Astrocyte (in vitro differentiated cells and primary cell): ENCODE data around the gene ISL2. TPM values are rescaled to one million over a fixed set of nuclear protein-coding genes. Genes with fewer than 3 reads are reported as not detected.
"Not testable (repeated sequence)": the region's sequence is repeated elsewhere in the genome, so short reads cannot be mapped to it uniquely, and the experiment has no call there.

Experiments
- DNase-seq: peaks from one replicate; pipeline ENCODE4 v3.0.0-alpha.2; 2010; ENCODE audit warnings: low read depth
- FAIRE-seq: peaks from 2 replicates; lab custom pipeline; 2011; peaks lifted over from hg19 to GRCh38; lab: Jason Lieb, UNC
- H2AFZ ChIP-seq: 2 replicates; pipeline ENCODE4 v1.6.0; 2012; ENCODE audit warnings: low read depth, low read length, inconsistent platforms
- H3K27ac ChIP-seq: 2 replicates; pipeline ENCODE4 v1.5.1; 2011; ENCODE audit warnings: low read depth, low read length, inconsistent platforms
- H3K27me3 ChIP-seq: 2 replicates; pipeline ENCODE4 v1.6.0; 2011; ENCODE audit warnings: low read length, inconsistent platforms; ENCODE audit not compliant: insufficient read depth
- H3K36me3 ChIP-seq: 2 replicates; pipeline ENCODE4 v1.5.1; 2011; ENCODE audit warnings: low read length, inconsistent platforms; ENCODE audit not compliant: insufficient read depth
- H3K4me1 ChIP-seq: 2 replicates; pipeline ENCODE4 v1.5.1; 2011; ENCODE audit warnings: low read length, inconsistent platforms; ENCODE audit not compliant: insufficient read depth
- H3K4me2 ChIP-seq: 2 replicates; pipeline ENCODE4 v1.6.0; 2012; ENCODE audit warnings: low read length, inconsistent platforms
- H3K4me3 ChIP-seq: 2 replicates; pipeline ENCODE4 v1.5.1; 2011; ENCODE audit warnings: low read depth, mild to moderate bottlenecking, low read length, inconsistent platforms; ENCODE audit not compliant: insufficient read depth
- H3K79me2 ChIP-seq: 2 replicates; pipeline ENCODE4 v1.6.0; 2012; ENCODE audit warnings: mild to moderate bottlenecking, low read length, inconsistent platforms; ENCODE audit not compliant: insufficient read depth
- H3K9ac ChIP-seq: 2 replicates; pipeline ENCODE4 v1.6.0; 2012; ENCODE audit warnings: mild to moderate bottlenecking, low read length, inconsistent platforms
- H3K9me3 ChIP-seq: 2 replicates; pipeline ENCODE4 v1.5.1; 2012; ENCODE audit warnings: low read depth, mild to moderate bottlenecking, low read length, inconsistent platforms; ENCODE audit not compliant: insufficient read depth
- H4K20me1 ChIP-seq: 2 replicates; pipeline ENCODE4 v1.6.0; 2012; ENCODE audit warnings: low read length, inconsistent platforms; ENCODE audit not compliant: insufficient read depth
- H3K27ac Mint-ChIP-seq: one replicate; pipeline ENCODE4 v1.8.0; 2021; ENCODE audit warnings: mild to moderate bottlenecking, mixed read lengths; ENCODE audit not compliant: unreplicated experiment
- H3K27me3 Mint-ChIP-seq: one replicate; pipeline ENCODE4 v1.8.0; 2021; ENCODE audit warnings: low read depth, mixed read lengths; ENCODE audit not compliant: unreplicated experiment
- H3K36me3 Mint-ChIP-seq: one replicate; pipeline ENCODE4 v1.8.0; 2021; ENCODE audit warnings: low read depth, mixed read lengths; ENCODE audit not compliant: unreplicated experiment
- H3K4me1 Mint-ChIP-seq: one replicate; pipeline ENCODE4 v1.8.0; 2021; ENCODE audit warnings: low read depth, mixed read lengths; ENCODE audit not compliant: unreplicated experiment
- H3K4me3 Mint-ChIP-seq: one replicate; pipeline ENCODE4 v1.8.0; 2021; ENCODE audit warnings: mild to moderate bottlenecking, moderate library complexity, mixed read lengths; ENCODE audit not compliant: unreplicated experiment
- H3K9me3 Mint-ChIP-seq: one replicate; pipeline ENCODE4 v1.8.0; 2021; ENCODE audit warnings: mild to moderate bottlenecking, mixed read lengths; ENCODE audit not compliant: unreplicated experiment
- CTCF ChIP-seq: IDR thresholded peaks from 2 replicates; pipeline ENCODE4 v1.5.1; 2011; ENCODE audit warnings: low read depth, mild to moderate bottlenecking, inconsistent platforms, low read length, moderate library complexity; ENCODE audit not compliant: insufficient read depth
- EZH2 ChIP-seq: IDR thresholded peaks from 2 replicates; pipeline ENCODE4 v1.6.1; 2012; ENCODE audit warnings: mild to moderate bottlenecking, low read length, inconsistent platforms; ENCODE audit not compliant: insufficient read depth
- total RNA-seq: library from RNA; stranded (reverse); gene quantifications from 2 replicates; pipeline ENCODE4 v1.2.1, GENCODE V29; 2021

Gene ISL2
- total RNA-seq, 1 donor from 2014 or later, result 2.1 TPM

- no peak overlapping the region for H3K27ac Mint-ChIP-seq
- H3K79me2 ChIP-seq, result peaks cover 87% of the 10 kb centered on the region
- no peak overlapping the region for H3K4me3 Mint-ChIP-seq
- no peaks in the 10 kb centered on the region for H3K4me1 Mint-ChIP-seq
- DNase-seq (no peak), FAIRE-seq (no peak)
- H3K4me3 ChIP-seq, result no peak overlapping the region
- H2AFZ ChIP-seq, result no peak overlapping the region
- H3K27ac ChIP-seq, result no peak overlapping the region
- no peaks in the 10 kb centered on the region for H3K36me3 ChIP-seq
- no peaks in the 10 kb centered on the region for H3K4me1 ChIP-seq
- no peak overlapping the region for H3K9ac ChIP-seq
- no peaks in the 10 kb centered on the region for H3K9me3 Mint-ChIP-seq
- no peaks in the 10 kb centered on the region for H3K27me3 ChIP-seq
- no peaks in the 10 kb centered on the region for H3K27me3 Mint-ChIP-seq
- H3K4me2 ChIP-seq, result no peak overlapping the region
- TF ChIP-seq CTCF, result no peak
- TF ChIP-seq EZH2, result no peak
- H4K20me1 ChIP-seq, result peaks cover 64% of the 10 kb centered on the region
- H3K9me3 ChIP-seq, result no peaks in the 10 kb centered on the region
- peaks cover 2% of the 10 kb centered on the region for H3K36me3 Mint-ChIP-seq
Observed at GRCh38 chr15:76296849-76297248, 39.7 kb upstream of the ISL2 start.

GRCh38 chr15:76297951-76298350 is 38.6 kb upstream of the ISL2 start:
- peaks cover 91% of the 10 kb centered on the region for H3K79me2 ChIP-seq

GRCh38 chr15:76298986-76299385 is 37.6 kb upstream of the ISL2 start:
- Histone ChIP-seq H3K9me3 (no peaks in the 10 kb centered on the region), H3K4me3 (no peak overlapping the region), H3K79me2 (peaks cover 91% of the 10 kb centered on the region), H3K9ac (no peak overlapping the region), H3K27me3 (no peaks in the 10 kb centered on the region), H3K27ac (no peak overlapping the region), H4K20me1 (peaks cover 78% of the 10 kb centered on the region), H3K4me2 (no peak overlapping the region), H3K4me1 (no peaks in the 10 kb centered on the region), H3K36me3 (no peaks in the 10 kb centered on the region), H2AFZ (no peak overlapping the region)
- TF ChIP-seq CTCF, result no peak
- FAIRE-seq (no peak), DNase-seq (no peak)
- peaks cover 2% of the 10 kb centered on the region for H3K36me3 Mint-ChIP-seq
- no peak overlapping the region for H3K4me3 Mint-ChIP-seq
- no peaks in the 10 kb centered on the region for H3K27me3 Mint-ChIP-seq
- H3K4me1 Mint-ChIP-seq, result no peaks in the 10 kb centered on the region
- no peak overlapping the region for H3K27ac Mint-ChIP-seq
- H3K9me3 Mint-ChIP-seq, result no peaks in the 10 kb centered on the region

More at GRCh38 chr15:76297951-76298350, 38.6 kb upstream of the ISL2 start:
- not testable (repeated sequence) for H3K27me3 ChIP-seq, H3K9ac ChIP-seq, H3K27ac Mint-ChIP-seq, H3K27me3 Mint-ChIP-seq, H3K27ac ChIP-seq, H3K4me3 ChIP-seq, H3K4me1 ChIP-seq, FAIRE-seq, H3K4me1 Mint-ChIP-seq, H3K4me2 ChIP-seq, H3K9me3 ChIP-seq, H3K4me3 Mint-ChIP-seq, H3K9me3 Mint-ChIP-seq, H2AFZ ChIP-seq, H3K36me3 ChIP-seq, DNase-seq, H3K36me3 Mint-ChIP-seq
- H4K20me1 ChIP-seq, result peaks cover 75% of the 10 kb centered on the region
